ENCODE data around the gene RSPH9. TPM values are rescaled to one million over a fixed set of nuclear protein-coding genes. Genes with fewer than 3 reads are reported as not detected.

The RSPH9 gene, protein sequence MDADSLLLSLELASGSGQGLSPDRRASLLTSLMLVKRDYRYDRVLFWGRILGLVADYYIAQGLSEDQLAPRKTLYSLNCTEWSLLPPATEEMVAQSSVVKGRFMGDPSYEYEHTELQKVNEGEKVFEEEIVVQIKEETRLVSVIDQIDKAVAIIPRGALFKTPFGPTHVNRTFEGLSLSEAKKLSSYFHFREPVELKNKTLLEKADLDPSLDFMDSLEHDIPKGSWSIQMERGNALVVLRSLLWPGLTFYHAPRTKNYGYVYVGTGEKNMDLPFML
- total RNA-seq, result not detected

GRCh38 chr6:43644940-43645612 lies at the start of gene RSPH9:
Gene RSPH9, plus strand, starts transcription at chr6:43645036. Its CDS starts 63 bp downstream, at chr6:43645099.
- DNase-seq (ENCODE audit: low spot score) (peak; percentile 80), ATAC-seq (peak; percentile 81 to 93)
- no peaks in the 10 kb centered on the region for H3K9me3 Mint-ChIP-seq
- H3K4me3 Mint-ChIP-seq, result peak within 1 kb of the TSS; percentile 91
- peaks cover 8% of the 10 kb centered on the region for H3K36me3 Mint-ChIP-seq
- no peaks in the 10 kb centered on the region for H3K27me3 Mint-ChIP-seq
- peaks cover 18 to 23% of the 10 kb centered on the region in 2 donors for H3K4me1 Mint-ChIP-seq (ENCODE audit: low read depth in 2 of 2)
- H3K27ac Mint-ChIP-seq, result peak within 1 kb of the TSS in 1 of 2 donors; percentile 82

DNA sequence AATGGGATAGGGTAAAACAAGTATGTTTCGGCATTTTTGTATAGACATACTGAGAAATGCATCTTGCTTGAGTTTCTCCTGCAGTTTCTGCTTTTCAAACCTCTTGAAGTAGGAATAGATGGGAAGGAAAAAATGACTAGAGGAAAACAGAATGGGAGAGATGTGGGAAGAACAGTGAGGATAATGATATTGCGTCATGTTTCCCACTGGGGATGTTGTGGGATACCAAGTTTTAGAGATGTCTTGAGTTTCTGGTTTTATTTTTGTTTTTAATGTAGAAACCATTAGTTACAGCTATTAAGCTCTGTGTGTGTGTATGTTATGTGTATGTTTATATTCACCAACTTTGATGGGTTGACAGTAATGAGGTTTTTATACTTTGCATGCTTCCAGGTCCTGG lies 44.2 kb upstream of the RSPH9 start:
- H3K4me1 Mint-ChIP-seq (ENCODE audit: low read depth in 2 of 2), result no peaks in the 10 kb centered on the region
- H3K36me3 Mint-ChIP-seq, result peaks cover 20% of the 10 kb centered on the region
- ATAC-seq (no peak), DNase-seq (ENCODE audit: low spot score) (no peak)
- H3K4me3 Mint-ChIP-seq, result no peak overlapping the region
- H3K27ac Mint-ChIP-seq, result no peak overlapping the region
- H3K27me3 Mint-ChIP-seq, result no peaks in the 10 kb centered on the region
- no peaks in the 10 kb centered on the region for H3K9me3 Mint-ChIP-seq

GRCh38 chr6:43604174-43604573 lies 40.7 kb upstream of the RSPH9 start:
- Mint-ChIP-seq H3K4me1 (ENCODE audit: low read depth in 2 of 2) (peaks cover 4 to 9% of the 10 kb centered on the region in 2 donors), H3K36me3 (peaks cover 32% of the 10 kb centered on the region), H3K4me3 (no peak overlapping the region), H3K27ac (no peak overlapping the region), H3K9me3 (no peaks in the 10 kb centered on the region), H3K27me3 (no peaks in the 10 kb centered on the region)
- ATAC-seq, result no peak
- no peak for DNase-seq (ENCODE audit: low spot score)

DNA sequence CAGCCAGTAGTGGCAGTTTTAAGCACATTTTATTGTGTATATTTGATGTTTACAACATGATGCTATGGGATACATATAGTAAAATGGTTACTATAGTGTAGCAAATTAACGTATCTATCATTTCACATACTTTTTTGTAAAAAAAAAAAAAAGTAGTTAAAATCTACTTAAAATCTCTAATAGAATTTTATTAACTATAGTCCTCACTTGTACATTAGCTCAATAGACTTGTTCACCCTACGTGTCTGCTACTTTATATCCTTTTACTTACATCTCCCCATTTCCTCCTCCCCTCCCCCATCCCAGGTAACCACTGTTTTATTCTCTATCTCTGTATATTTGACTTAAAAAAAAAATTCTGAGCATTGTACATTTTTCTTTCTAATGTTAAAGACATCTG lies 38.8 kb upstream of the RSPH9 start:
- Mint-ChIP-seq H3K4me1 (ENCODE audit: low read depth in 2 of 2) (peaks cover 9% of the 10 kb centered on the region in 2 donors), H3K9me3 (no peaks in the 10 kb centered on the region), H3K27me3 (no peaks in the 10 kb centered on the region), H3K36me3 (peaks cover 31% of the 10 kb centered on the region), H3K27ac (no peak overlapping the region), H3K4me3 (no peak overlapping the region)
- DNase-seq (ENCODE audit: low spot score), result no peak
- no peak for ATAC-seq

DNA sequence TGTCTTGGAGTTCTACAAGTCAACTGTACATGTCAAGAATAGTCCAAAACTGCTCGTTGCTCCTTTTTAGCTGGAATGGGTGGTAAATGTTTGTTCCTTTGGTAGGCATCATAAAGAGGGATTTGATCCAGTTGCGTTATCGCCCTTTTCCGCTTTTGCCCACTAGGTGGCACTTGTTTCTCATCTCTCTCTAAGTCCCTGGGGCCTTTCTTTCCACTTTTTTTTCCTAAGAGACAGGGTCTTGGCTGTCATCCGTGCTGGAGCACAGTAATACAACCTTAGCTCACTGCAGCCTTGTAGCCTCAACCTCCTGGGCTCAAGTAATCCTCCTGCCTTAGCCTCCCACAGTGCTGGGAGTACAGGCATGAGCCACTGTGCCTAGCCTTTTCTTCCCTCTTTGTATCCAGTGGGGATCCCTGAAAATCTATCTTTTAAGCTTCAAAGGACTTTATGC lies 36.5 kb upstream of the RSPH9 start:
- H3K4me1 Mint-ChIP-seq (ENCODE audit: low read depth in 2 of 2), result peaks cover 9% of the 10 kb centered on the region in 2 donors
- H3K9me3 Mint-ChIP-seq, result no peaks in the 10 kb centered on the region
- peaks cover 25% of the 10 kb centered on the region for H3K36me3 Mint-ChIP-seq
- DNase-seq (ENCODE audit: low spot score) (no peak), ATAC-seq (no peak)
- H3K27ac Mint-ChIP-seq, result no peak overlapping the region
- no peaks in the 10 kb centered on the region for H3K27me3 Mint-ChIP-seq
- no peak overlapping the region for H3K4me3 Mint-ChIP-seq

DNA sequence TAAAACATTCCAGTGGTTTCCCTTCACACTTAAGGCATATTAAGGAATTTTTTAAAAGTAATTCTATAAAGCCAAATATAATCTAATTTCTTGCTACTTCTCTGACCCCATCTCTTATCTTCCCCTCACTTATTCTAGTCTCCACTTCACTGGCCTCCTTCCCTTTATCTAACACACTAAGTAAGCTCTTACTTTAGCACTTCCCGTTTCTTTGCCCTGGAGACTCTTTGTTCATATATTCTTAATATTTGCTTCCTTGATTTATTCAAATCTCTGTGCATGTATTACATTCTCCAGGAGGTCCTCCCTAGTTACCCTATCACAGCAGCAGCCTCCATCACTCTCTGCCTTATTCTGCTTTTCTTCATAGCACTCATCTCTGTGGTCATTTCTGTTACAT lies 36.0 kb upstream of the RSPH9 start:
- peaks cover 9% of the 10 kb centered on the region in 2 donors for H3K4me1 Mint-ChIP-seq (ENCODE audit: low read depth in 2 of 2)
- peaks cover 26% of the 10 kb centered on the region for H3K36me3 Mint-ChIP-seq
- H3K9me3 Mint-ChIP-seq, result no peaks in the 10 kb centered on the region
- no peak for ATAC-seq
- no peak overlapping the region for H3K27ac Mint-ChIP-seq
- H3K4me3 Mint-ChIP-seq, result no peak overlapping the region
- DNase-seq (ENCODE audit: low spot score), result no peak
- no peaks in the 10 kb centered on the region for H3K27me3 Mint-ChIP-seq

- peaks cover 23% of the 10 kb centered on the region for H3K36me3 Mint-ChIP-seq
- no peak for ATAC-seq
- H3K27me3 Mint-ChIP-seq, result no peaks in the 10 kb centered on the region
- no peaks in the 10 kb centered on the region for H3K9me3 Mint-ChIP-seq
- no peak overlapping the region for H3K4me3 Mint-ChIP-seq
- H3K4me1 Mint-ChIP-seq (ENCODE audit: low read depth in 2 of 2), result peaks cover 9% of the 10 kb centered on the region in 2 donors
- no peak overlapping the region for H3K27ac Mint-ChIP-seq
- DNase-seq (ENCODE audit: low spot score), result no peak
These were observed 35.4 kb upstream of the RSPH9 start for GRCh38 chr6:43609402-43609801.

GRCh38 chr6:43610431-43610830 lies 34.4 kb upstream of the RSPH9 start:
- Mint-ChIP-seq H3K36me3 (peaks cover 23% of the 10 kb centered on the region), H3K27me3 (no peaks in the 10 kb centered on the region), H3K27ac (peak overlapping the region in 1 of 2 donors; percentile 16), H3K4me3 (no peak overlapping the region), H3K4me1 (ENCODE audit: low read depth in 2 of 2) (peaks cover 9% of the 10 kb centered on the region in 2 donors), H3K9me3 (no peaks in the 10 kb centered on the region)
- DNase-seq (ENCODE audit: low spot score) (no peak), ATAC-seq (no peak)

- H3K27me3 Mint-ChIP-seq, result no peaks in the 10 kb centered on the region
- no peak overlapping the region for H3K4me3 Mint-ChIP-seq
- no peak for DNase-seq (ENCODE audit: low spot score)
- no peaks in the 10 kb centered on the region for H3K9me3 Mint-ChIP-seq
- H3K36me3 Mint-ChIP-seq, result peaks cover 11% of the 10 kb centered on the region
- H3K27ac Mint-ChIP-seq, result peak overlapping the region in 1 of 2 donors; percentile 1
- peaks cover 3 to 4% of the 10 kb centered on the region in 2 donors for H3K4me1 Mint-ChIP-seq (ENCODE audit: low read depth in 2 of 2)
- no peak for ATAC-seq
These were observed 31.0 kb upstream of the RSPH9 start for GRCh38 chr6:43613721-43614395.

DNA sequence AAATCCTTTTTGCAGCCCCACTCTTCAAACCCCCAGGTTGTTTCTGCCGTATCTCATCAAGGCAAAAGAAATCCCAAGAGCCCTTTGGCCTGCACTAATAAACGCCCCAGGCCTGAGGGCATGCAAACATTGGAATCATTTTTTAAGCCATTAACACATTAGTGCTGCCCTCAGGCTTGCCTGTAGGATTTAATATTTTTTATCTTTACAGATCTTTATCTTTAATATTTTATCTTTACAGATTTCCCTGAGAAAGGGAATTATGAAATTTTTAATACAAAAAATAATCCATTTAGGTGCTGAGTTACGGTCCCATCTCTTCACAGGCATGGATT lies 30.5 kb upstream of the RSPH9 start:
- no peak overlapping the region for H3K4me3 Mint-ChIP-seq
- peaks cover 11% of the 10 kb centered on the region for H3K36me3 Mint-ChIP-seq
- peaks cover 0 to 4% of the 10 kb centered on the region in 2 donors for H3K4me1 Mint-ChIP-seq (ENCODE audit: low read depth in 2 of 2)
- H3K27ac Mint-ChIP-seq, result no peak overlapping the region
- ATAC-seq (no peak), DNase-seq (ENCODE audit: low spot score) (no peak)
- no peaks in the 10 kb centered on the region for H3K27me3 Mint-ChIP-seq
- H3K9me3 Mint-ChIP-seq, result no peaks in the 10 kb centered on the region

DNA sequence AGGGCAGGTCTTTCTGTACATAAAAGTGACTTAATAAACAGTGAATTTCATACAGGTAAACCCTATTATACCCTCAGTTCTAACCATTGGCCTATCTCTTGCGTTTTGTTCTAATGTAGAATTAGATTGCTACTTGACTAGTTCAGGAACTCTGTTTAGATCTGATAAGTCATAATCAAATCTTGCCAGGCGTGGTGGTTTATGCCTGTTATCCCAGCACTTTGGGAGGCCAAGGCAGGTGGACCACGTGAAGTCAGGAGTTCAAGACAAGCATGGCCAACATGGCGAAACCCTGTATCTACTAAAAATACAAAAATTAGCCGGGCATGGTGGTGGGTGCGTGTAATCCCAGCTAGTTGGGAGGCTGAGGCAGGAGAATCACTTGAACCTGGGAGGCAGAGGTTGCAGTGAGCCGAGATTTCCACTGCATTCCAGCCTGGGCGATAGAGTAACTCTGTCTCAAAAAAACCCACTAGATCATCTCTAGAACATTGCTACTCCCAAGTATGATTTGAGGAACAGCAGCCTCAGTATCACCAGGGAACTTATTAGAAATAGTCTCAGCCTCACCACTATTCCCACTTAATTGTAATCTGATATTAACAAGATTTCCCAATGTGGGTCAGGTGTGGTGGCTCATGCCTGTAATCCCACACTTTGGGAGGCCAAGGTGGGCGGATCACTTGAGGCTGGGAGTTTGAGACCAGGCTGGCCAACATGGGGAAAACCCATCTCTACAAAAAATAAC lies 27.9 kb upstream of the RSPH9 start:
- Mint-ChIP-seq H3K4me3 (no peak overlapping the region), H3K27ac (no peak overlapping the region), H3K36me3 (peaks cover 7% of the 10 kb centered on the region)

GRCh38 chr6:43621078-43621835 lies 23.6 kb upstream of the RSPH9 start:
- Mint-ChIP-seq H3K27me3 (no peaks in the 10 kb centered on the region), H3K27ac (no peak overlapping the region), H3K4me3 (no peak overlapping the region), H3K4me1 (ENCODE audit: low read depth in 2 of 2) (peaks cover 7 to 13% of the 10 kb centered on the region in 2 donors), H3K36me3 (peaks cover 6% of the 10 kb centered on the region), H3K9me3 (no peaks in the 10 kb centered on the region)
- ATAC-seq (no peak), DNase-seq (ENCODE audit: low spot score) (no peak)

More for the DNA sequence above, 27.9 kb upstream of the RSPH9 start:
- DNase-seq (ENCODE audit: low spot score), result no peak
- Mint-ChIP-seq H3K27me3 (no peaks in the 10 kb centered on the region), H3K4me1 (ENCODE audit: low read depth in 2 of 2) (no peaks in the 10 kb centered on the region), H3K9me3 (no peaks in the 10 kb centered on the region)
- no peak for ATAC-seq

DNA sequence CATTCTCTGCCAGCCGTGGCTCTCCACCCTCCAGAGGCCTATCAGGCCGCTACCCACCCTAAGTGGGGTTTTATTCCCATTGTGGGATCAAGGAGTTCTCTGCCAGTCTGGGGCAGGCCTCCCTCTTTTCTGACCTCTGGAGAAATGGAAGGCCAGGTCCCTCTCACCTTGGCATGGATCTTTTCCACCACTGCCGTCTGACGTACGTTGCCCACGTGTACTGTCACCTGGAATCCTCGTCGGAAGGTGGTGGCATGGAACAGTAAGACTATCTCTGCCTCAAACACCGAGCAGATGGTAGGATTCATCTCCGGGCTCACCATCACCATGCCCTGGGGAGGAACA lies 23.0 kb upstream of the RSPH9 start:
- DNase-seq (ENCODE audit: low spot score) (no peak), ATAC-seq (no peak)
- Mint-ChIP-seq H3K9me3 (no peaks in the 10 kb centered on the region), H3K4me1 (ENCODE audit: low read depth in 2 of 2) (peaks cover 13 to 19% of the 10 kb centered on the region in 2 donors), H3K27ac (no peak overlapping the region), H3K27me3 (no peaks in the 10 kb centered on the region), H3K4me3 (no peak overlapping the region), H3K36me3 (peaks cover 10% of the 10 kb centered on the region)

All from natural killer cell treated with Interleukin-12 subunit alpha and Interleukin-12 subunit beta and Interleukin-15 and Interleukin-18, amount 100 ng/mL, for 72 hours (primary cell).